IMR-90 (cell line): ENCODE measurements around the gene H2BW2. TPM values are rescaled to one million over a fixed set of nuclear protein-coding genes. Genes with fewer than 3 reads are reported as not detected.
"Not testable (repeated sequence)": the region's sequence is repeated elsewhere in the genome, so short reads cannot be mapped to it uniquely, and the experiment has no call there.

Experiments used
- ATAC-seq: fragments of 200-7000 bp; cut with Tn5 transposase; 2 replicates; pipeline ENCODE4 v1.9.1; 2020; ENCODE audit warnings: low read depth, mild to moderate bottlenecking, moderate library complexity
- BruUV-seq: library from RNA; stranded (reverse); fragments of 400-500 nt; replicated peaks from 2 replicates; lab custom pipeline; 2021; lab: Mats Ljungman, UMichigan
- CTCF ChIA-PET: fragments of 300-600 bp; formaldehyde crosslinking; extraction: SDS; loops from one replicate; lab custom pipeline; 2021; ENCODE audit warnings: antibody characterized with exemption; lab: Yijun Ruan, JAX
- POLR2A ChIA-PET: fragments of 300-600 bp; sonication (Branson Sonifier 250); formaldehyde crosslinking; loops from one replicate; lab custom pipeline; 2022; ENCODE audit warnings: antibody characterized with exemption; ENCODE audit not compliant: unreplicated experiment; lab: Charles Lee
- DNase-seq: peaks from one replicate; pipeline ENCODE4 v3.0.0; 2013
- H2AFZ ChIP-seq: replicated peaks from 2 replicates; pipeline ENCODE3; 2013; ENCODE audit warnings: low read length, mild to moderate bottlenecking; ENCODE audit not compliant: poor library complexity
- H2AK5ac ChIP-seq: 2 replicates; pipeline ENCODE4 v1.6.1; 2013; ENCODE audit warnings: low read depth, low read length, inconsistent platforms
- H2AK9ac ChIP-seq: replicated peaks from 2 replicates; pipeline ENCODE3; 2013; ENCODE audit warnings: mild to moderate bottlenecking, low read depth, low read length, moderate library complexity; ENCODE audit not compliant: poor library complexity
- H2BK120ac ChIP-seq: 2 replicates; pipeline ENCODE4 v1.6.1; 2013; ENCODE audit warnings: low read depth, low read length, inconsistent platforms
- H2BK15ac ChIP-seq: 3 replicates; pipeline ENCODE4 v1.6.1; 2013; ENCODE audit warnings: low read depth, low read length, inconsistent platforms
- H2BK20ac ChIP-seq: 2 replicates; pipeline ENCODE4 v1.6.1; 2013; ENCODE audit warnings: low read depth, mild to moderate bottlenecking, inconsistent platforms, low read length, moderate library complexity
- H2BK5ac ChIP-seq: 2 replicates; pipeline ENCODE4 v1.6.1; 2013; ENCODE audit warnings: mild to moderate bottlenecking, low read depth, low read length, inconsistent platforms; ENCODE audit not compliant: poor library complexity, severe bottlenecking
- H3K14ac ChIP-seq: replicated peaks from 2 replicates; pipeline ENCODE4 v1.6.1; 2013; ENCODE audit warnings: low read depth, low read length, inconsistent platforms
- H3K18ac ChIP-seq: 2 replicates; pipeline ENCODE4 v1.6.1; 2013; ENCODE audit warnings: low read depth, low read length, control low read depth
- H3K23ac ChIP-seq: 2 replicates; pipeline ENCODE4 v1.6.1; 2013; ENCODE audit warnings: low read depth, low read length, inconsistent platforms
- H3K27ac ChIP-seq: 2 replicates; pipeline ENCODE4 v1.5.1; 2013; ENCODE audit warnings: mild to moderate bottlenecking, control low read depth, low read length; ENCODE audit not compliant: insufficient read depth
- H3K27me3 ChIP-seq: 2 replicates; pipeline ENCODE4 v1.6.1; 2013; ENCODE audit warnings: low read length; ENCODE audit not compliant: control insufficient read depth, insufficient read depth
- H3K36me3 ChIP-seq: 2 replicates; pipeline ENCODE4 v1.6.1; 2013; ENCODE audit warnings: low read length, mixed read lengths; ENCODE audit not compliant: control insufficient read depth, insufficient read depth
- H3K4ac ChIP-seq: 2 replicates; pipeline ENCODE4 v1.6.1; 2013; ENCODE audit warnings: low read depth, low read length, inconsistent platforms
- H3K4me1 ChIP-seq: 2 replicates; pipeline ENCODE4 v1.6.1; 2013; ENCODE audit warnings: low read length, mixed read lengths; ENCODE audit not compliant: control insufficient read depth, insufficient read depth
- H3K4me2 ChIP-seq: 2 replicates; pipeline ENCODE4 v1.6.1; 2013; ENCODE audit warnings: low read depth, mild to moderate bottlenecking, control low read depth, low read length, moderate library complexity
- H3K4me3 ChIP-seq: 2 replicates; pipeline ENCODE4 v1.5.1; 2013; ENCODE audit warnings: low read depth, mild to moderate bottlenecking, control low read depth, low read length, moderate library complexity; ENCODE audit not compliant: insufficient read depth
- H3K56ac ChIP-seq: 2 replicates; pipeline ENCODE4 v1.6.1; 2013; ENCODE audit warnings: low read length, inconsistent platforms; ENCODE audit not compliant: insufficient read depth; ENCODE audit errors: extremely low read depth
- H3K79me1 ChIP-seq, 2 experiments: 2 replicates each; pipeline ENCODE4 v1.6.1; 2013; ENCODE audit warnings: low read length in 2 of 2, inconsistent platforms in 1 of 2, low read depth in 1 of 2
- H3K9ac ChIP-seq: 2 replicates; pipeline ENCODE4 v1.6.1; 2013; ENCODE audit warnings: low read depth, low read length, control low read depth
- H3K9me1 ChIP-seq: 2 replicates; pipeline ENCODE4 v1.6.1; 2013; ENCODE audit warnings: low read length, inconsistent platforms; ENCODE audit not compliant: insufficient read depth
- H3K9me3 ChIP-seq: 2 replicates; pipeline ENCODE4 v1.6.1; 2013; ENCODE audit warnings: low read length; ENCODE audit not compliant: control insufficient read depth, insufficient read depth
- H4K20me1 ChIP-seq: 2 replicates; pipeline ENCODE4 v1.6.1; 2013; ENCODE audit warnings: low read length, inconsistent platforms; ENCODE audit not compliant: insufficient read depth
- H4K5ac ChIP-seq: 2 replicates; pipeline ENCODE4 v1.6.1; 2013; ENCODE audit warnings: mild to moderate bottlenecking, low read depth, low read length, control low read depth
- H4K8ac ChIP-seq, 2 experiments: 2 replicates each; pipeline ENCODE4 v1.6.1; 2013; ENCODE audit warnings: low read depth in 2 of 2, low read length in 2 of 2, control low read depth in 1 of 2, inconsistent platforms in 1 of 2
- H4K91ac ChIP-seq: 2 replicates; pipeline ENCODE4 v1.6.1; 2013; ENCODE audit warnings: low read depth, low read length, inconsistent platforms; ENCODE audit not compliant: insufficient read depth
- MAFK ChIP-seq: IDR thresholded peaks from 2 replicates; pipeline ENCODE4 v1.6.1; 2012; ENCODE audit warnings: low read depth, low read length, improper control_type of control experiment
- MXI1 ChIP-seq: IDR thresholded peaks from 2 replicates; pipeline ENCODE4 v1.6.1; 2012; ENCODE audit warnings: low read depth, mild to moderate bottlenecking, low read length, moderate library complexity, borderline replicate concordance
- SMC3 ChIP-seq: fragments of 150-350 bp; IDR thresholded peaks from 2 replicates; pipeline ENCODE4 v1.6.1; 2016; ENCODE audit warnings: low read depth, mild to moderate bottlenecking, antibody characterized with exemption, low read length, moderate library complexity
- WGBS, 2 experiments: methylation state at CpG; one replicate each; pipeline versions ENCODE4 v1.1.5 to v1.1.7; 2013; ENCODE audit warnings: missing lambda C conversion rate in 2 of 2; ENCODE audit not compliant: insufficient read length in 1 of 2; ENCODE audit errors: extremely low coverage in 2 of 2; 5-methylcytosine and 5-hydroxymethylcytosine counted together
- dilution Hi-C: fragments of 300-500 bp; cut with HindIII; formaldehyde crosslinking; loops from one replicate; pipeline ENCODE4 v1.14.3; 2018; ENCODE audit warnings: low sequenced_read_pairs; ENCODE audit not compliant: unreplicated experiment
- in situ Hi-C: fragments of 300-500 bp; cut with MboI; formaldehyde crosslinking; loops from 3 replicates; pipeline ENCODE4 v1.14.3; 2019; ENCODE audit warnings: low sequenced_read_pairs, inconsistent platforms, mixed read lengths
- intact Hi-C: fragments of 100-400 bp; cut with micrococcal nuclease; formaldehyde crosslinking; loops from 2 replicates; pipeline ENCODE4 v1.10.0; 2022
- polyA plus RNA-seq, 3 experiments: library from polyadenylated mRNA; depleted of rRNA; stranded (reverse); fragments of >200 nt; gene quantifications; 2 replicates each; pipeline ENCODE4 v1.2.3, GENCODE V29; 2012; ENCODE audit warnings: low replicate concordance in 1 of 3
- total RNA-seq: library from RNA; depleted of rRNA; stranded (reverse); fragments of >200 nt; gene quantifications from 2 replicates; pipeline ENCODE4 v1.2.3, GENCODE V29; 2012

H2BW2 gene
- total and polyA plus RNA-seq, 2 of the 4 experiments (the other 2 are of a cell fraction) = not detected

GRCh38 chrX:104013606-104014005, 26.1 kb upstream of the H2BW2 start, which contains the start of gene H2BW1:
TSS of gene H2BW1 (minus strand) at chrX:104013708. CDS start at chrX:104013576, 132 bp downstream.
- H3K4me3 ChIP-seq = no peak within 1 kb of the TSS
- no peaks in the 10 kb centered on the region for H3K4me1 ChIP-seq
- ChIA-PET POLR2A (no interaction called here), CTCF (no interaction called here)
- no peak within 1 kb of the TSS for H2AK9ac ChIP-seq
- H3K27ac ChIP-seq = no peak within 1 kb of the TSS
- H3K9me3 ChIP-seq = peaks cover 2% of the 10 kb centered on the region; the same call in 1 of the 2 replicates
- no peak within 1 kb of the TSS for H3K4me2 ChIP-seq
- no peaks in the 10 kb centered on the region for H4K20me1 ChIP-seq
- no peaks in the 10 kb centered on the region for H3K9me1 ChIP-seq
- ATAC-seq = no peak
- H3K18ac ChIP-seq = no peak within 1 kb of the TSS
- peaks cover 5% of the 10 kb centered on the region for H3K27me3 ChIP-seq
- no peak within 1 kb of the TSS for H2BK20ac ChIP-seq
- no peak within 1 kb of the TSS for H3K4ac ChIP-seq
- H3K56ac ChIP-seq = no peak within 1 kb of the TSS
- dilution Hi-C loops (no loop called here), in situ Hi-C loops (no loop called here), intact Hi-C loops (no loop called here)
- no peak within 1 kb of the TSS for H2AK5ac ChIP-seq
- no peak within 1 kb of the TSS for H2AFZ ChIP-seq
- WGBS, 2 experiments = 77% methylated on average over 16 of the region's 20 CpGs; no CpG with 5 or more reads in 1 of the 2 experiments
- DNase-seq = no peak
- H3K9ac ChIP-seq = no peak within 1 kb of the TSS
- TF ChIP-seq MAFK (no peak), MXI1 (no peak), SMC3 (no peak)
- H2BK120ac ChIP-seq = no peak within 1 kb of the TSS
- no peak within 1 kb of the TSS for H4K8ac ChIP-seq
- no peak within 1 kb of the TSS for H4K91ac ChIP-seq
- no peak within 1 kb of the TSS for H4K5ac ChIP-seq
- H2BK5ac ChIP-seq = no peak within 1 kb of the TSS
- H3K79me1 ChIP-seq = no peaks in the 10 kb centered on the region
- no peak within 1 kb of the TSS for H3K23ac ChIP-seq
- no TSS peak for BruUV-seq
- H3K36me3 ChIP-seq = no peaks in the 10 kb centered on the region
- no peak within 1 kb of the TSS for H3K14ac ChIP-seq
- H2BK15ac ChIP-seq = no peak within 1 kb of the TSS

DNA sequence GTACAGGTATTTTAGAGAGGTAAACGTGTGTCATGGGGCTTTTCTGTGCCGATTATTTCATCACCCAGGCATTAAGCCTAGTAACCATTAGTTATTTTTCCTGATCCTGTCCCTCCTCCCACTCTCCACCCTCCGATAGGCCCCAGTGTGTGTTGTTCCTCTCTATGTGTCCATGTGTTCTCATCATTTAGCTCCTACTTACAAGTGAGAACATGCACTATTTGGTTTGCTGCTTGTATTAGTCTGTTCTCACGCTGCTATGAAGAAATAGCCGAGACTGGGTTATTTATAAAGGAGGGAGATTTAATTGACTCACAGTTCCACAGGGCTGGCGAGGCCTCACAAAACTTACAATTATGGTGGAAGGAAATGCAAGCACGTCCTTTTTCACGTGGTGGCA, 24.2 kb upstream of the H2BW2 start:
- H3K9ac ChIP-seq, H4K91ac ChIP-seq, H3K27me3 ChIP-seq, H3K23ac ChIP-seq, H3K56ac ChIP-seq, H3K4me3 ChIP-seq, H2BK15ac ChIP-seq, dilution Hi-C loops, H2AK5ac ChIP-seq, intact Hi-C loops, H3K4ac ChIP-seq, H2AFZ ChIP-seq, H2BK20ac ChIP-seq, H3K79me1 ChIP-seq, CTCF ChIA-PET, H3K9me3 ChIP-seq, DNase-seq, H3K18ac ChIP-seq, H3K36me3 ChIP-seq, H3K14ac ChIP-seq, H2AK9ac ChIP-seq, H3K27ac ChIP-seq, BruUV-seq, H2BK120ac ChIP-seq, H3K4me1 ChIP-seq, ATAC-seq, POLR2A ChIA-PET, H4K5ac ChIP-seq, H2BK5ac ChIP-seq, H3K4me2 ChIP-seq, H3K9me1 ChIP-seq, in situ Hi-C loops, H4K8ac ChIP-seq, H4K20me1 ChIP-seq: not testable (repeated sequence)
- WGBS, 2 experiments = no CpG with 5 or more reads among the region's 8 CpGs
